ENCODE results near the gene PRSS12. TPM values are rescaled to one million over a fixed set of nuclear protein-coding genes. Genes with fewer than 3 reads are reported as not detected.

PRSS12 gene
- polyA plus RNA-seq, 1 experiment, result 108 TPM

DNA sequence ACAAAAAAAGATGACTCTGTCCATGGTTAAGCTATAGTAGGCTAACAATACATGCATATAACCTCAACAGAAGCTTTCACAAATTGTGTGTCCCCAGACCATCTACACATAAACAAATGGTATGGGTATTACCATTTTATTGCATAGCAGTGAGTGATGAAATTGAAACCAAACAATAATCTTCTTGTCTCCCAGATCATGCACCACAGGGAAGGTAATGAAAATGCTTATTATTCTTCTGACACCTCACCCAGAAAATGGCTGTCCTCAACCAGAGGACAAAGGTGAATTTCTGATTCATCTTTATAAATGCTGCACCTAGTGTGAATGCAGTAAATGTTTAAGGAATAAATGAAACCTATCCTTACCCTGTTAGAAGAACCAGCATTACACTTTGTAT, 8.0 kb downstream of the PRSS12 start:
- TF ChIP-seq, protein P1, sequence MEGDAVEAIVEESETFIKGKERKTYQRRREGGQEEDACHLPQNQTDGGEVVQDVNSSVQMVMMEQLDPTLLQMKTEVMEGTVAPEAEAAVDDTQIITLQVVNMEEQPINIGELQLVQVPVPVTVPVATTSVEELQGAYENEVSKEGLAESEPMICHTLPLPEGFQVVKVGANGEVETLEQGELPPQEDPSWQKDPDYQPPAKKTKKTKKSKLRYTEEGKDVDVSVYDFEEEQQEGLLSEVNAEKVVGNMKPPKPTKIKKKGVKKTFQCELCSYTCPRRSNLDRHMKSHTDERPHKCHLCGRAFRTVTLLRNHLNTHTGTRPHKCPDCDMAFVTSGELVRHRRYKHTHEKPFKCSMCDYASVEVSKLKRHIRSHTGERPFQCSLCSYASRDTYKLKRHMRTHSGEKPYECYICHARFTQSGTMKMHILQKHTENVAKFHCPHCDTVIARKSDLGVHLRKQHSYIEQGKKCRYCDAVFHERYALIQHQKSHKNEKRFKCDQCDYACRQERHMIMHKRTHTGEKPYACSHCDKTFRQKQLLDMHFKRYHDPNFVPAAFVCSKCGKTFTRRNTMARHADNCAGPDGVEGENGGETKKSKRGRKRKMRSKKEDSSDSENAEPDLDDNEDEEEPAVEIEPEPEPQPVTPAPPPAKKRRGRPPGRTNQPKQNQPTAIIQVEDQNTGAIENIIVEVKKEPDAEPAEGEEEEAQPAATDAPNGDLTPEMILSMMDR (IDR thresholded peaks at IDR 0.05; ENCODE audit: insufficient read depth, low read depth, low read length), result no peak
- no peak overlapping the region for H3K4me3 ChIP-seq (ENCODE audit: low read depth, low read length)
- no peaks in the 10 kb centered on the region for H3K27me3 ChIP-seq (ENCODE audit: control insufficient read depth, insufficient read depth, low read length)
- CTCF ChIA-PET, result interaction anchor here (9.8 kb wide), 1 partner anchor 8 kb away, joined by 68 read pairs; the partner anchor contains the start of gene PRSS12
- DNase-seq (ENCODE audit: low read depth), result no peak
- POLR2A ChIA-PET, result no interaction called here
- no peaks in the 10 kb centered on the region for H3K36me3 ChIP-seq (ENCODE audit: control insufficient read depth, insufficient read depth, low read length)

DNA sequence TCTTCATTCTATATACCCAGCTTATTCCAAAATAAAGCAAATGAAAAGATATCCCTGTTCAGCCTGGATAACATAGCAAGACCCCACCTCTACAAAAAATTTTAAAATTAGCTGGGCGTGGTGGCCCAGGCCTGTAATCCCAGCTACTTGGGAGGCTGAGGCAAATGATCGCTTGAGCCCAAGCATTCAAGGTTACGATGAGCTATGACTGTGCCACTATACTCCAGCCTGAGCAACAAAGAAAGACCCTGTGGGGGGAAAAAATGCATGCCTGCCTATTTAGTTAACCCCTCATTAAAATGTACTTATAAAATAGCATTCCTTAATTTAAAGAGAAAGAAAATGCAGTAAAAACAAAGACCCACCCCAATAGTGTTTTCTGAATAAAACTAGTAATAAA, 9.3 kb downstream of the PRSS12 start:
- TF ChIP-seq, protein P1 (IDR thresholded peaks at IDR 0.05; ENCODE audit: insufficient read depth, low read depth, low read length), result no peak
- Histone ChIP-seq H3K27me3 (ENCODE audit: control insufficient read depth, insufficient read depth, low read length) (no peaks in the 10 kb centered on the region), H3K36me3 (ENCODE audit: control insufficient read depth, insufficient read depth, low read length) (no peaks in the 10 kb centered on the region), H3K4me3 (ENCODE audit: low read depth, low read length) (no peak overlapping the region)
- ChIA-PET POLR2A (interaction anchor here (0.8 kb wide), 1 partner anchor 52 kb away, joined by 4 read pairs; no protein-coding TSS in a partner anchor), CTCF (interaction anchor here (1.4 to 9.8 kb wide), 3 partner anchors 9 to 62 kb away, joined by 3 to 68 read pairs (median 9); partner anchors contain the start of gene PRSS12)
- DNase-seq (ENCODE audit: low read depth), result no peak

DNA sequence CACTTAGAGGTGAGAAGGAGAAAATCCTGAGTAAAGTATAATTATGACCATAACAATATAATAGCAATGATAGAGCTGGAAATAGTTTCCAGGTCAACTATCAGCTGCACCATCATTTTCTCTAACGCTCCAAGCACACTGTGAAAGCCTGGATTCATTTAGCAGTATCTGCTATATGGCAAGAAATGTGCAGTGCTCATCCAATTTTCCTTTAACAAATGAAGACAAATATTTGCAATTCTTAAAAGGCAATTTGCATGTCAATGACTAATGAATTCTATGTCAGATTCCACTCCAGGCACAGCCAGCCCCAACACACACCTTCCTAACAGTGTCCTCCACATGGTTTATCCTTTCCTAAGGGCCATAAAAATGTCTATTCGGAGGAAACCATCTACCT, 12.7 kb downstream of the PRSS12 start:
- POLR2A ChIA-PET, result interaction anchor here (1.1 kb wide), 1 partner anchor 13 kb away, joined by 3 read pairs; no protein-coding TSS in a partner anchor
- no peak for DNase-seq (ENCODE audit: low read depth)
- TF ChIP-seq, protein P1 (IDR thresholded peaks at IDR 0.05; ENCODE audit: insufficient read depth, low read depth, low read length), result no peak
- CTCF ChIA-PET, result interaction anchor here (1.2 to 9.8 kb wide), 3 partner anchors 10 to 12 kb away, joined by 3 to 68 read pairs (median 3); partner anchors contain the start of gene PRSS12
- Histone ChIP-seq H3K4me3 (ENCODE audit: low read depth, low read length) (no peak overlapping the region), H3K27me3 (ENCODE audit: control insufficient read depth, insufficient read depth, low read length) (no peaks in the 10 kb centered on the region), H3K36me3 (ENCODE audit: control insufficient read depth, insufficient read depth, low read length) (peaks cover 4% of the 10 kb centered on the region)

DNA sequence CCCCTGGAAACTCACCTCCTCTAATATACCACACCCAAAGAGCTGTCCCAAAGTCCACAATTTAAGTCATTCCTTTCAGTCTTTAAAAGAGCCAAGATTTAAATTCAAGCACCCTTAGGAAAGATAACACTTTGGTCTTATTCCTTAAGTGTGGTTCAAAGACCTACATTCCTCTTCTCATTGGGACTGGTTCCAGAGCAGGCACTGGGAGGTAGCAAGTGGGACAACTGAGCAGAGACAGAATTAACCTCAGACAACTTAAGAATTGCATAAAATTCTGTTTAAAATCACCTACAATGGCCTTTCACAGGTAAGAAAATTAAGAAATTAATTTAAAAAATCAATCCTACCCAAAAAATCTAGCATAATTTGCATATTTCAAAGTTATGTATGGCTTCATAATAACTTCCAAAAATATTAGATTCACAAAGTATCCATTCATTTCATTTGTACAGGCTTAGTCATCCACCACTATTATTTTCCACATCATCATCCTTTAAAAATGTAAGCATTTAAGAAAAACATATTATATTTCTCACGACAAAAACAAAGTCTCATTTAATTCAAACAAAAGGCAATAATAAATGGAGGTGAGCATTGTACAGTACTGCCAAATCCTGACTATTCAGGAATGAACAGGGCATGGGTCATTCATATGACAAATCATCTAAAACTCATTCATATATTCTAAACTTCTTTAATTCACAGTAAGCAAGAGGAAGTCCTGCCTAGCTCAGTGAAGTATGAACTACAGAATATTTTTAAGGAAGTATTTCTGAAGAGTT, 13.6 kb downstream of the PRSS12 start:
- CTCF ChIA-PET, result interaction anchor here (1.2 to 9.8 kb wide), 2 partner anchors 10 to 13 kb away, joined by 3 to 68 read pairs; partner anchors contain the start of gene PRSS12

DNA sequence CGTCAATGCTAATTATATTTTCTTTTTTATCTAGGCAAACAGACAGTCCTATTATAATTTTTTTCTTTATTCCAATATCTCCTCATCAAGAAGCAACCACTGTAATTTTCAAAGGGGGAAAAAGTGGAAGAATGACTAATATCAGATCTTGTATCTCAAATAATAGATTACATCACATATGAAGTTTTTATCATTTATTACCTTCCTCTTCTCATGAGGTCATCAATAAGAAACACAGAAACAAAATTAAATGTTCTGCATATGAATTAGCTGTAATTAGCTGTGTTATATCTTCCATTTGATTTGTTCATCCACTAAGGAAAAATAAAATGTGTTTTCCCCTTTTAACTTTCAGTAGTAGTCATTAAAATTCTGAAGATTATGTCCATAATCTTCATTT, 14.3 kb downstream of the PRSS12 start:
- no peaks in the 10 kb centered on the region for H3K27me3 ChIP-seq (ENCODE audit: control insufficient read depth, insufficient read depth, low read length)
- ChIA-PET POLR2A (no interaction called here), CTCF (interaction anchor here (9.8 kb wide), 1 partner anchor 14 kb away, joined by 68 read pairs; the partner anchor contains the start of gene PRSS12)
- TF ChIP-seq, protein P1 (IDR thresholded peaks at IDR 0.05; ENCODE audit: insufficient read depth, low read depth, low read length), result no peak
- H3K36me3 ChIP-seq (ENCODE audit: control insufficient read depth, insufficient read depth, low read length), result peaks cover 4% of the 10 kb centered on the region
- H3K4me3 ChIP-seq (ENCODE audit: low read depth, low read length), result no peak overlapping the region
- no peak for DNase-seq (ENCODE audit: low read depth)

More for the DNA sequence above, 13.6 kb downstream of the PRSS12 start:
- peak; percentile 53 for DNase-seq (ENCODE audit: low read depth)
- Histone ChIP-seq H3K27me3 (ENCODE audit: control insufficient read depth, insufficient read depth, low read length) (no peaks in the 10 kb centered on the region), H3K36me3 (ENCODE audit: control insufficient read depth, insufficient read depth, low read length) (peaks cover 4% of the 10 kb centered on the region), H3K4me3 (ENCODE audit: low read depth, low read length) (no peak overlapping the region)
- TF ChIP-seq, protein P1 (IDR thresholded peaks at IDR 0.05; ENCODE audit: insufficient read depth, low read depth, low read length), result no peak
- POLR2A ChIA-PET, result interaction anchor here (0.6 to 1.1 kb wide), 3 partner anchors 11 to 164 kb away, joined by 3 to 4 read pairs (median 3); no protein-coding TSS in a partner anchor
